Hepatocyte (in vitro differentiated cells): ENCODE measurements around the gene DYSF.

ENCODE experiments used
- CTCF ChIP-seq: fragments of 200-600 bp; sonication (generic); IDR thresholded peaks from 2 replicates; pipeline ENCODE4 v1.5.1; 2016; ENCODE audit warnings: antibody characterized with exemption, mild to moderate bottlenecking; ENCODE audit not compliant: poor library complexity
- EZH2 ChIP-seq: fragments of 200-600 bp; sonication (generic); IDR thresholded peaks from 2 replicates; pipeline ENCODE4 v1.6.1; 2016; ENCODE audit warnings: antibody characterized with exemption, mild to moderate bottlenecking, borderline replicate concordance
- EZH2phosphoT487 ChIP-seq: fragments of 200-600 bp; sonication (generic); IDR thresholded peaks from one replicate; pipeline ENCODE4 v1.6.1; 2018; ENCODE audit warnings: antibody characterized with exemption, mild to moderate bottlenecking, low read depth, moderate library complexity; ENCODE audit not compliant: unreplicated experiment, severe bottlenecking

GRCh38 chr2:71588497-71589170 is 135.3 kb downstream of the DYSF start:
- TF ChIP-seq EZH2, result no peak
- TF ChIP-seq CTCF, result no peak
- TF ChIP-seq EZH2phosphoT487, result no peak
